AG04450 (cell line): ENCODE data around the gene TNFRSF1A. TPM values are rescaled to one million over a fixed set of nuclear protein-coding genes. Genes with fewer than 3 reads are reported as not detected.

ENCODE experiments used
- CTCF ChIA-PET: fragments of 300-600, 350-600 bp; formaldehyde crosslinking; extraction: SDS; loops from one replicate; lab custom pipeline; 2022; ENCODE audit warnings: antibody characterized with exemption, inconsistent platforms; lab: Charles Lee
- POLR2A ChIA-PET: fragments of 350-600 bp; formaldehyde crosslinking; extraction: SDS; loops from one replicate; lab custom pipeline; 2021; ENCODE audit warnings: antibody characterized with exemption, inconsistent platforms; lab: Yijun Ruan, JAX
- DNase-seq: peaks from one replicate; pipeline ENCODE4 v3.0.0-alpha.2; 2011; ENCODE audit warnings: low read depth, low spot score
- H3K27ac ChIP-seq: one replicate; pipeline ENCODE4 v1.5.1; 2012; ENCODE audit warnings: low read depth, low read length, control low read depth
- H3K27me3 ChIP-seq: one replicate; pipeline ENCODE4 v1.6.0; 2012; ENCODE audit warnings: low read length; ENCODE audit not compliant: control insufficient read depth, insufficient read depth
- H3K4me3 ChIP-seq: 2 replicates; pipeline ENCODE4 v1.5.1; 2011; ENCODE audit warnings: mild to moderate bottlenecking, low read depth, low read length, control low read depth
- H3K9me3 ChIP-seq: 2 replicates; pipeline ENCODE4 v1.5.1; 2012; ENCODE audit warnings: low read length; ENCODE audit not compliant: control insufficient read depth, insufficient read depth
- polyA plus RNA-seq: library from polyadenylated mRNA; depleted of rRNA; stranded (reverse); fragments of >200 nt; gene quantifications from 2 replicates; pipeline ENCODE4 v1.2.3, GENCODE V29; 2011
- TF ChIP-seq, protein P1 (sequence below): IDR thresholded peaks from 2 replicates; pipeline ENCODE4 v1.5.1; 2011; ENCODE audit warnings: low read depth, low read length, control low read depth, inconsistent platforms

Gene TNFRSF1A
- polyA plus RNA-seq, 1 experiment: 231 TPM

DNA sequence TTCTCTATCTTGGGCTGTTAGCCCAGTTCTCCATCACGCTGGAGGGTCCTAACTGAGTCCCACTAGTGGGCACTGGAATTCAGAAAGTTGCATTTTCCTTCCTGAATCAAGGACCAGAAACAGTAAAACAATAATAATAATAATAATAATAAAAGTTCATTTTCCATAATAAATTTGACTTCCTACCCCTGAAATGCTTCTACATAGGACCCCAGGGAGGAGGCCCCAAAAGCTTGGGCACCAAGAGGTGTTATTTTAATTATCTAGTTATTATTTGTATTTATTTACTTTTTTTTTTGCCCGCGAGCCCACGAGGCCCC is 21.1 kb upstream of the TNFRSF1A start:
- H3K27me3 ChIP-seq: no peaks in the 10 kb centered on the region
- DNase-seq: no peak
- POLR2A ChIA-PET: interaction anchor here (0.9 to 1.2 kb wide), 3 partner anchors 18 to 28 kb away, joined by 3 to 4 read pairs (median 3); partner anchors contain the start of gene LTBR
- no peak overlapping the region for H3K27ac ChIP-seq
- H3K9me3 ChIP-seq: no peaks in the 10 kb centered on the region
- CTCF ChIA-PET: interaction anchor here (1.8 to 2.5 kb wide), 2 partner anchors 19 to 102 kb away, joined by 7 read pairs; no protein-coding TSS in a partner anchor
- TF ChIP-seq, protein P1, sequence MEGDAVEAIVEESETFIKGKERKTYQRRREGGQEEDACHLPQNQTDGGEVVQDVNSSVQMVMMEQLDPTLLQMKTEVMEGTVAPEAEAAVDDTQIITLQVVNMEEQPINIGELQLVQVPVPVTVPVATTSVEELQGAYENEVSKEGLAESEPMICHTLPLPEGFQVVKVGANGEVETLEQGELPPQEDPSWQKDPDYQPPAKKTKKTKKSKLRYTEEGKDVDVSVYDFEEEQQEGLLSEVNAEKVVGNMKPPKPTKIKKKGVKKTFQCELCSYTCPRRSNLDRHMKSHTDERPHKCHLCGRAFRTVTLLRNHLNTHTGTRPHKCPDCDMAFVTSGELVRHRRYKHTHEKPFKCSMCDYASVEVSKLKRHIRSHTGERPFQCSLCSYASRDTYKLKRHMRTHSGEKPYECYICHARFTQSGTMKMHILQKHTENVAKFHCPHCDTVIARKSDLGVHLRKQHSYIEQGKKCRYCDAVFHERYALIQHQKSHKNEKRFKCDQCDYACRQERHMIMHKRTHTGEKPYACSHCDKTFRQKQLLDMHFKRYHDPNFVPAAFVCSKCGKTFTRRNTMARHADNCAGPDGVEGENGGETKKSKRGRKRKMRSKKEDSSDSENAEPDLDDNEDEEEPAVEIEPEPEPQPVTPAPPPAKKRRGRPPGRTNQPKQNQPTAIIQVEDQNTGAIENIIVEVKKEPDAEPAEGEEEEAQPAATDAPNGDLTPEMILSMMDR: no peak
- peak overlapping the region; percentile 29; the same call in 1 of the 2 replicates for H3K4me3 ChIP-seq

DNA sequence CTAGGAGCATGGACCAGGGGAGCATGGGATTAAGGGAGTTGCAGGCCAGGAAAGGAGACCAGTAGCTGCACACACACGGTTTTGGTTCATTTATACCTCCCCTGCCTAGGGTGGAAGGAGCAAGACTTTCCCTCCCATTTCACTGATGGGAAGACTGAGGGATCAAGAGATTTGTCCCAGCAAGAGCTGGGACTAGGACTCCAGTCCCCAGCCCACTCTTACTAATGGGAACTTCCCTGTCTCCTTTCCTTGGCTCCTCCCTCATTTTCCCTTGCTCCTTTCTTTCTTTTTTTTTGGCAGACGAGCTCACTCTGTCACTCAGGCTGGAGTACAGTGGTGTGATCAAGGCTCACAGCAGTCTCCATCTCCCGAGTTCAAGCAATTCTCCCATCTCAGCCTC is 20.5 kb upstream of the TNFRSF1A start:
- Histone ChIP-seq H3K27me3 (no peaks in the 10 kb centered on the region), H3K9me3 (no peaks in the 10 kb centered on the region), H3K4me3 (no peak overlapping the region), H3K27ac (no peak overlapping the region)
- no peak for DNase-seq
- TF ChIP-seq, protein P1: no peak
- CTCF ChIA-PET: interaction anchor here (1.8 kb wide), 1 partner anchor 103 kb away, joined by 7 read pairs; no protein-coding TSS in a partner anchor
- POLR2A ChIA-PET: interaction anchor here (0.9 to 1.2 kb wide), 2 partner anchors 17 to 27 kb away, joined by 3 to 4 read pairs; no protein-coding TSS in a partner anchor

DNA sequence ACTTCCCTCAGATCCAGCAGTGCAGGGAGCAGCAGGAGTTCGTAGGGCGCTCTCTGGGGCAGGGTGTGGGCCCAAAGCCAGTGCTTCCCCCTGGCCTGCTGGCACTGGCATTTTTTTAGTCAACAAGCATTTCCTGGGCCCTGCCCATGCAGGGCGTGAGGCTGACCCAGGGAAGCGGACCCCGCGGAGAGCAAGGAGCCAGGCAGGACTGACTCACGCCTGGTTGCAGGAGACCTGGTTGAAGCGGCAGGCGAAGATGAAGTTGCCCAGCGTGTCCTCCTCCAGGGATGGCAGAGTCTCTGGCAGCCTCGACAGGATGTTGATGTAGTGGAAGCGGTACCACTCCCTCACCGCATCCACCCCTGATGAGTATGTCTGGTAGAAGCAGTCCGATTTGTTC is 20.0 kb upstream of the TNFRSF1A start:
- POLR2A ChIA-PET: no interaction called here
- Histone ChIP-seq H3K27ac (no peak overlapping the region), H3K9me3 (no peaks in the 10 kb centered on the region), H3K27me3 (no peaks in the 10 kb centered on the region), H3K4me3 (no peak overlapping the region)
- no peak for DNase-seq
- TF ChIP-seq, protein P1: no peak
- CTCF ChIA-PET: interaction anchor here (1.8 kb wide), 1 partner anchor 104 kb away, joined by 7 read pairs; no protein-coding TSS in a partner anchor

DNA sequence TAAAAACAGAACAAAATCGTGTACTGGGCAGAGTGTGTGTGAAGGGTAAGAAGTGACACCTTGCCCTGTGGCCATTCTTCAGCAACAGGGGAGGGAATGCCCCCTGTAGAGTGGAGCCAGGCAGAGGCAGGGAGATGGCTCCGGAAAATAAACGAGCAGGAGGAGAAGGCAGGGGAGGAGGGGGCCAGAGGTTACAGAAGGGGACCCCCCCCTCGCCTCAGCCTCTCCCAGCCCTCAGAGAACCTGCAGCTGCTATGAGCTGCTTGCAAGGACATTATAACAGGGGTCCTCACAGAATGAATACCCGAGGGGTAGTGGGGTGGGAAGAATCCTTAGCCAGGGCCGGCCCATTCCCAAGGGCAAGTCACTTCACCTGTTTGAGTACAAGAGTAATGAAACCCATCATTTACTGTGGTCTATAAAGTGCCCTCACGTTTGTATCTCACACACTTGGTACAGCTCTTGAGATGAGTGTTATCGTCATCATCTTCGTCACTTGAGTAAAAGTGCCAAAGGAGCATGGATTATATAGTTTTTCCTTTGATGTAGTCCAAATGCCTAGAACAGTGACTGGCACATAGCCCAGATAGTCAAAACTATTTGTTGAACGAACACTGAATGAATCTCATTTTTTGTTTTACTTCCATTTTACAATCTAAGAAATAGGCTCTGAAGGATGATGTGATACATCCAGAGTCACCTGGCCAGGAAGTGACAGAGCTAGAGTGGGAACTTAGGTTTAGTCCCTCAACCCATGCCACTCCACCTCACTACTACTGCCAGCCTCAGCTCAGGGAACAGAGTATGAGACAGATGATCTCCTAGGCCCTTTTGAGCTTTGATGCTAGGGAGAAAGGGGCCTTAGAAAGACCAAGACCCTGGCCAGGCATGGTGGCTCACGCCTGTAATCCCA is 19.0 kb upstream of the TNFRSF1A start:
- TF ChIP-seq, protein P1: no peak
- Histone ChIP-seq H3K9me3 (no peaks in the 10 kb centered on the region), H3K27me3 (peaks cover 3% of the 10 kb centered on the region), H3K27ac (no peak overlapping the region), H3K4me3 (no peak overlapping the region)
- DNase-seq: no peak
- CTCF ChIA-PET: no interaction called here
- POLR2A ChIA-PET: interaction anchor here (0.9 kb wide), 1 partner anchor 26 kb away, joined by 3 read pairs; no protein-coding TSS in a partner anchor

DNA sequence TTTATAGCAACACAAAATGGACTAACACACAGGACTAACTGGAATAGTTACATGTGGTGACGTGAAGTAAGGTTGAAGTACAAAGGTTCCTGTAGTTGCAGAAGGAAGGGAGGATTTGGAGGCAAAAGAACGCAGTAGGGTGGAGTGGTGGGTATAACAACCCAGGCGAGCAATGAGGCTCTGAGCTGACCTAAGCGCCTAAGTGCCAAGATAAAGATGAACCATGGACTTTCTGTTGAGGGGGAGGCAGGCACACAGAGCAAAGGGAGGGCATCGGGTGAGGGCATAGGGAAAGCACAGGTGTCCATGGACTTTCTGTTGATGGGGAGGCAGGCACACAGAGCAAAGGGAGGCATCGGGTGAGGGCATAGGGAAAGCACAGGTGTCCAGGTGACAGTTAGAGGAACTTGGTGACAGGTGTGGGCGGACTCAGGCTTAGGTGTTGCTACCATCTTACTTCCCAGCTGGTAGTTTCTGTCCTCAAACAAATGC is 18.2 kb upstream of the TNFRSF1A start:
- POLR2A ChIA-PET: no interaction called here
- CTCF ChIA-PET: no interaction called here
- Histone ChIP-seq H3K27me3 (peaks cover 8% of the 10 kb centered on the region), H3K9me3 (no peaks in the 10 kb centered on the region), H3K27ac (no peak overlapping the region), H3K4me3 (no peak overlapping the region)
- DNase-seq: no peak
- TF ChIP-seq, protein P1: no peak
